Measurements from ENCODE around the gene CTDSPL.

- no peak for TF ChIP-seq EP300 (IDR thresholded peaks at IDR 0.05)
- TF ChIP-seq, protein P1, sequence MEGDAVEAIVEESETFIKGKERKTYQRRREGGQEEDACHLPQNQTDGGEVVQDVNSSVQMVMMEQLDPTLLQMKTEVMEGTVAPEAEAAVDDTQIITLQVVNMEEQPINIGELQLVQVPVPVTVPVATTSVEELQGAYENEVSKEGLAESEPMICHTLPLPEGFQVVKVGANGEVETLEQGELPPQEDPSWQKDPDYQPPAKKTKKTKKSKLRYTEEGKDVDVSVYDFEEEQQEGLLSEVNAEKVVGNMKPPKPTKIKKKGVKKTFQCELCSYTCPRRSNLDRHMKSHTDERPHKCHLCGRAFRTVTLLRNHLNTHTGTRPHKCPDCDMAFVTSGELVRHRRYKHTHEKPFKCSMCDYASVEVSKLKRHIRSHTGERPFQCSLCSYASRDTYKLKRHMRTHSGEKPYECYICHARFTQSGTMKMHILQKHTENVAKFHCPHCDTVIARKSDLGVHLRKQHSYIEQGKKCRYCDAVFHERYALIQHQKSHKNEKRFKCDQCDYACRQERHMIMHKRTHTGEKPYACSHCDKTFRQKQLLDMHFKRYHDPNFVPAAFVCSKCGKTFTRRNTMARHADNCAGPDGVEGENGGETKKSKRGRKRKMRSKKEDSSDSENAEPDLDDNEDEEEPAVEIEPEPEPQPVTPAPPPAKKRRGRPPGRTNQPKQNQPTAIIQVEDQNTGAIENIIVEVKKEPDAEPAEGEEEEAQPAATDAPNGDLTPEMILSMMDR (IDR thresholded peaks at IDR 0.05): no peak
- TF ChIP-seq POLR2AphosphoS5 (IDR thresholded peaks at IDR 0.05): no peak
Measured at GRCh38 chr3:37832480-37832879, 29.2 kb upstream of the CTDSPL start.

All from sigmoid colon (tissue), 4 donors.